ENCODE results near the gene ESD. TPM values are rescaled to one million over a fixed set of nuclear protein-coding genes. Genes with fewer than 3 reads are reported as not detected.
"Not testable (repeated sequence)": the region's sequence is repeated elsewhere in the genome, so short reads cannot be mapped to it uniquely, and the experiment has no call there.

Gene ESD
- total and polyA plus RNA-seq, 4 donors: 149 to 164 (median 156) TPM

DNA sequence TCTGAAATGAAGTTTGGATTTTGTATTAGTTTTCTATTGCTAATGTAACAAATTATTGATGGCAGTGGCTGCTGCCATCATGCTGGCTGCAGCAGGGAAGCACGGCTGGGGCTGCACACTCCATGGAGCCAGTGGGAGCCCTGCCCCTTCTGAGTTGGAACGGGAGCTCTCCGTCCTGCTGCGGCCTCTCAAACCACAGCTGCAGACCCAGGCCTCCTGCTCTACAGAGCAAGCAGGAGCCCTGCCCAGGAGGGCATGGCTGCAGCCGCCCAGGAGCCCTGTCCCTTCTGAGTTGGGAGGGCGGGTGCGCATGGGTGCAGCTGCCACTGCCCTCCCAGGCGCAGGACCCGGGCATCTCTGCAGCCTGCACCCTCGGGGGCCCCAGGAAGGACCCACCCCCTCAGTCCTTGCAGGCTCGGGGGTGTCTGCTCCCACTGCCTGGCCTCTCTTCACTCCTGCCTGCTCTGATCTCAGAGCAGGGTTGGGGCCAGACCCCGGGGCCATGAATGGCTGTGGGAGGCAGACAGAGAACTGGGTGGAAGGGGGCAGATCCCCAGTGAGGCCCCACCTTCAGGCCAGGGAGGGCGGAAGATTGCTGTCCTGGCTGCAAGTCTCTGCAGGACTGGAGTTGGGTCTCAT, 21.0 kb upstream of the ESD start:
- no peak for DNase-seq (ENCODE audit: low read depth in 4 of 6, low spot score in 6 of 6)
- Histone ChIP-seq H3K4me3 (ENCODE audit: low read depth, low read length) (no peak overlapping the region), H3K27me3 (ENCODE audit: control insufficient read depth, insufficient read depth, low read length) (no peaks in the 10 kb centered on the region), H3K9me3 (ENCODE audit: control insufficient read depth, insufficient read depth, low read length) (no peaks in the 10 kb centered on the region), H3K4me1 (ENCODE audit: control insufficient read depth, insufficient read depth, low read length) (no peaks in the 10 kb centered on the region), H3K27ac (ENCODE audit: low read depth, low read length) (no peak overlapping the region), H3K36me3 (ENCODE audit: control insufficient read depth, insufficient read depth, low read length) (no peaks in the 10 kb centered on the region)
- WGBS (ENCODE audit: insufficient coverage): 89% methylated on average over 13 of the region's 13 CpGs

DNA sequence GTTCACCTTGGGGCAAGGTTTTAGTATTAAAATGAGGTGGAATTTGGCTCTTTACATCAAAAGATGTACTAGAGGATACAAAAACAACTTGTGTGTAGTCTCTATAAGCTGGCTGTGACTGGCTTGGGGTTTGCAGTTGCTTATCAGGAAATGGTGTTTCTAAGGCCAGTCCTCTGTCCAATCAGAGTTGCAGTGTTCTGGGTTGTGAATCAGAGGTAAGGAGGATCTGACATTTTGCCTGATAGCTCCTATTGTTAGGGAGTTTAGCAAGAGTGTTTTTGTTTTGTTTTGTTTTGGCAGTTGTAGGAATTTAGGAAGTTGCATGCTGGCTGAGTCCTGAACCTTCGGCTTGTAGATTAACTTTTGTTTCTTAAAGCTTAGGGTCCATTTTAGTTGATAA, 20.1 kb upstream of the ESD start:
- WGBS (ENCODE audit: insufficient coverage): no CpG with 5 or more reads among the region's 1 CpG
- Histone ChIP-seq H3K4me3 (ENCODE audit: low read depth, low read length) (no peak overlapping the region), H3K4me1 (ENCODE audit: control insufficient read depth, insufficient read depth, low read length) (no peaks in the 10 kb centered on the region), H3K27ac (ENCODE audit: low read depth, low read length) (peak overlapping the region; percentile 4), H3K36me3 (ENCODE audit: control insufficient read depth, insufficient read depth, low read length) (no peaks in the 10 kb centered on the region), H3K27me3 (ENCODE audit: control insufficient read depth, insufficient read depth, low read length) (no peaks in the 10 kb centered on the region), H3K9me3 (ENCODE audit: control insufficient read depth, insufficient read depth, low read length) (no peaks in the 10 kb centered on the region)
- no peak for DNase-seq (ENCODE audit: low read depth in 4 of 6, low spot score in 6 of 6)

DNA sequence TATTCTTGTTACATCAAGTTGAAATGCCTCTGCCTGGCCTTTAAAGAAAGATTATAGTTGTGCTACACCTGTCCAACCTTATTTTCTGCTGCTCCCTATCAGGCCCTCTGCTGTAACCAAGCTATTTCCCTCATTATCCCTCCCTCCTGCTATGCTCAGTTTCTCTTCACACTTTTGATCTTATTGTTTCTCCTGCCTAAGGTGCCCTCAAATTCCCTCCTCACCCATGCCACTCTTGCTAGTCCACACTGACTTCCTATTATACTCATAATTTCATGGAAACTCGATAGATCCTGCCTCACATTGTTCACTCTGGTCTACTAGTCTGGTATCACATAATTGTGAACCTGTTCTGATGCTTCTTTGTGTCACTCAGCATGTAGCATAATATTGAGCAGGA, 19.4 kb upstream of the ESD start:
- H3K9me3 ChIP-seq (ENCODE audit: control insufficient read depth, insufficient read depth, low read length): no peaks in the 10 kb centered on the region
- DNase-seq (ENCODE audit: low read depth in 4 of 6, low spot score in 6 of 6): no peak
- H3K27ac ChIP-seq (ENCODE audit: low read depth, low read length): no peak overlapping the region
- no peak overlapping the region for H3K4me3 ChIP-seq (ENCODE audit: low read depth, low read length)
- H3K36me3 ChIP-seq (ENCODE audit: control insufficient read depth, insufficient read depth, low read length): no peaks in the 10 kb centered on the region
- WGBS (ENCODE audit: insufficient coverage): 100% methylated on average over 1 of the region's 1 CpG
- no peaks in the 10 kb centered on the region for H3K4me1 ChIP-seq (ENCODE audit: control insufficient read depth, insufficient read depth, low read length)
- no peaks in the 10 kb centered on the region for H3K27me3 ChIP-seq (ENCODE audit: control insufficient read depth, insufficient read depth, low read length)

- Histone ChIP-seq H3K27ac (ENCODE audit: low read depth, low read length) (no peak overlapping the region), H3K4me1 (ENCODE audit: control insufficient read depth, insufficient read depth, low read length) (no peaks in the 10 kb centered on the region), H3K36me3 (ENCODE audit: control insufficient read depth, insufficient read depth, low read length) (no peaks in the 10 kb centered on the region), H3K27me3 (ENCODE audit: control insufficient read depth, insufficient read depth, low read length) (no peaks in the 10 kb centered on the region), H3K9me3 (ENCODE audit: control insufficient read depth, insufficient read depth, low read length) (no peaks in the 10 kb centered on the region), H3K4me3 (ENCODE audit: low read depth, low read length) (no peak overlapping the region)
- no peak for DNase-seq (ENCODE audit: low read depth in 4 of 6, low spot score in 6 of 6)
Measured at GRCh38 chr13:46812301-46812797, 15.4 kb upstream of the ESD start.

DNA sequence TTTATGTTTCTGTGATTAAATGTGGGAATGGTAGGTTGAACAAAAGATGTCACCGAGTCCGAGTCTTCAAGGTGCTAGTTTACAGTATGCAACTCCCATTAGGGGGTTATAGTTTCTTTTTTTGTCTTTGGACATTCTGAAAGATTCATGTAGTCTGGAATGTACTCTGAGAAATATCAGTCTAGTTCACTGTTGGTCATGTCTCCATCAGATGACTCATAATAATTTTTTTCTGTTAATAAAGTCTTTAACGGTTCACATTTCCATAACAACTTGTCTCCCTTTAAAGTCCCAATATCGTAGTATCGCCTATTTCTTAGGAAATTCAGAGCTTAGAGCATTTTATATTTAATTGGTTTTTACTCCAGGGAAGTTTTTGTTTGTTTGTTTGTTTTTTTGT, 13.5 kb upstream of the ESD start:
- no peaks in the 10 kb centered on the region for H3K9me3 ChIP-seq (ENCODE audit: control insufficient read depth, insufficient read depth, low read length)
- H3K27me3 ChIP-seq (ENCODE audit: control insufficient read depth, insufficient read depth, low read length): no peaks in the 10 kb centered on the region
- WGBS (ENCODE audit: insufficient coverage): no CpG with 5 or more reads among the region's 5 CpGs
- no peaks in the 10 kb centered on the region for H3K36me3 ChIP-seq (ENCODE audit: control insufficient read depth, insufficient read depth, low read length)
- H3K4me1 ChIP-seq (ENCODE audit: control insufficient read depth, insufficient read depth, low read length): no peaks in the 10 kb centered on the region
- H3K4me3 ChIP-seq (ENCODE audit: low read depth, low read length): no peak overlapping the region
- H3K27ac ChIP-seq (ENCODE audit: low read depth, low read length): no peak overlapping the region
- DNase-seq (ENCODE audit: low read depth in 4 of 6, low spot score in 6 of 6): no peak

- not testable (repeated sequence) for H3K4me1 ChIP-seq (ENCODE audit: control insufficient read depth, insufficient read depth, low read length); DNase-seq (ENCODE audit: low read depth in 4 of 6, low spot score in 6 of 6); H3K27me3 ChIP-seq (ENCODE audit: control insufficient read depth, insufficient read depth, low read length); H3K4me3 ChIP-seq (ENCODE audit: low read depth, low read length); H3K9me3 ChIP-seq (ENCODE audit: control insufficient read depth, insufficient read depth, low read length); H3K27ac ChIP-seq (ENCODE audit: low read depth, low read length); H3K36me3 ChIP-seq (ENCODE audit: control insufficient read depth, insufficient read depth, low read length)
- no CpG with 5 or more reads among the region's 1 CpG for whole genome bisulfite sequencing (ENCODE audit: insufficient coverage)
Measured at GRCh38 chr13:46804921-46805320, 8.0 kb upstream of the ESD start.

DNA sequence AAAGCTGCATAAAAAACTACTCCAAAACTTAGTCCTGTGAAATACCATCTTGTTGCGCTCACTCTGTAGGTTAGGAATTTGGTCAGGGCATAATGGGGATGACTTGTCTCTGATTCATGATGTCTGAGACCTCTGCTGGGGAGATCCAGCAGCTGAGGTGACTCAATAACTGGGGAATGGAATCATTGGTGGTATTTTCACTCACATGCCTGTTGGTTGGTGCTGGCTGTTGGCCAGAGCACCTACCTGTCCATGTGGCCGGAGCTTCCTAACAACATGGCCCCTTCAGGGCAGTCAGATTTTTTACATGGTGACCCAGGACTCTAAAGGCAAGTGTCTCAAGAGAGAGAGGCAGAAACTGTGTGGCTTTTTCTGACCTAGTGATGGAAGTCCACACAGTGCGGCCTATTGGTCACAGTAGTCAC, 7.4 kb upstream of the ESD start:
- Histone ChIP-seq H3K9me3 (ENCODE audit: control insufficient read depth, insufficient read depth, low read length) (no peaks in the 10 kb centered on the region), H3K36me3 (ENCODE audit: control insufficient read depth, insufficient read depth, low read length) (no peaks in the 10 kb centered on the region), H3K27ac (ENCODE audit: low read depth, low read length) (no peak overlapping the region), H3K27me3 (ENCODE audit: control insufficient read depth, insufficient read depth, low read length) (no peaks in the 10 kb centered on the region), H3K4me3 (ENCODE audit: low read depth, low read length) (no peak overlapping the region), H3K4me1 (ENCODE audit: control insufficient read depth, insufficient read depth, low read length) (no peaks in the 10 kb centered on the region)
- DNase-seq (ENCODE audit: low read depth in 4 of 6, low spot score in 6 of 6): no peak
- WGBS (ENCODE audit: insufficient coverage): 100% methylated on average over 2 of the region's 3 CpGs

GRCh38 chr13:46803586-46803985, 6.6 kb upstream of the ESD start:
- H3K36me3 ChIP-seq (ENCODE audit: control insufficient read depth, insufficient read depth, low read length): no peaks in the 10 kb centered on the region
- H3K4me3 ChIP-seq (ENCODE audit: low read depth, low read length): no peak overlapping the region
- H3K9me3 ChIP-seq (ENCODE audit: control insufficient read depth, insufficient read depth, low read length): no peaks in the 10 kb centered on the region
- no peak for DNase-seq (ENCODE audit: low read depth in 4 of 6, low spot score in 6 of 6)
- no peaks in the 10 kb centered on the region for H3K27me3 ChIP-seq (ENCODE audit: control insufficient read depth, insufficient read depth, low read length)
- WGBS (ENCODE audit: insufficient coverage): 94% methylated on average over 3 of the region's 5 CpGs
- H3K27ac ChIP-seq (ENCODE audit: low read depth, low read length): no peak overlapping the region
- no peaks in the 10 kb centered on the region for H3K4me1 ChIP-seq (ENCODE audit: control insufficient read depth, insufficient read depth, low read length)

DNA sequence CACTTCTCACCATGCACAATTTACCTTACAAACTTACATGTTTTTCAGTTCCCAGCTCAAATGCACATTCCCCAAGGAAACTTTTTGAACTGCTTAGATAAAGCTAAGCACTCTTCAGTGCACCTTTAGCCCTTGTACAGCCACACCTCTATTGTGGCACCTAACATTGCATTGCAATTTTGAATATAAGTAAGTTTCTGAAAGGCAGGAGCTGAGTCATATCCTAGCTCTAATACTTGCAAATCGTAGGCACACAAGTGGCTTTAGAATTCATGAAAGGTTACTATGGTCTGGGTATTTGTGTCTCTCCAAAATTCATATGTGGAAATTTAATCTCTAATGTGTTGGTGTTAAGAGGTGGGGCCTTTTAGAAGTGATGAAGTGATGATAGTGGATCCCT, 4.9 kb upstream of the ESD start:
- H3K9me3 ChIP-seq (ENCODE audit: control insufficient read depth, insufficient read depth, low read length): no peaks in the 10 kb centered on the region

GRCh38 chr13:46799139-46799538, 2.2 kb upstream of the ESD start:
- no peak for DNase-seq (ENCODE audit: low read depth in 4 of 6, low spot score in 6 of 6)
- no peak overlapping the region for H3K27ac ChIP-seq (ENCODE audit: low read depth, low read length)
- H3K27me3 ChIP-seq (ENCODE audit: control insufficient read depth, insufficient read depth, low read length): no peaks in the 10 kb centered on the region
- H3K9me3 ChIP-seq (ENCODE audit: control insufficient read depth, insufficient read depth, low read length): no peaks in the 10 kb centered on the region
- H3K4me3 ChIP-seq (ENCODE audit: low read depth, low read length): no peak overlapping the region
- H3K4me1 ChIP-seq (ENCODE audit: control insufficient read depth, insufficient read depth, low read length): peaks cover 18% of the 10 kb centered on the region
- WGBS (ENCODE audit: insufficient coverage): no CpG with 5 or more reads among the region's 4 CpGs
- no peaks in the 10 kb centered on the region for H3K36me3 ChIP-seq (ENCODE audit: control insufficient read depth, insufficient read depth, low read length)

More for the DNA sequence above, 4.9 kb upstream of the ESD start:
- no peaks in the 10 kb centered on the region for H3K27me3 ChIP-seq (ENCODE audit: control insufficient read depth, insufficient read depth, low read length)
- no peaks in the 10 kb centered on the region for H3K36me3 ChIP-seq (ENCODE audit: control insufficient read depth, insufficient read depth, low read length)
- WGBS (ENCODE audit: insufficient coverage): no CpG with 5 or more reads among the region's 1 CpG
- no peak for DNase-seq (ENCODE audit: low read depth in 4 of 6, low spot score in 6 of 6)
- peaks cover 7% of the 10 kb centered on the region for H3K4me1 ChIP-seq (ENCODE audit: control insufficient read depth, insufficient read depth, low read length)
- no peak overlapping the region for H3K27ac ChIP-seq (ENCODE audit: low read depth, low read length)
- H3K4me3 ChIP-seq (ENCODE audit: low read depth, low read length): no peak overlapping the region
